Endothelial cell of umbilical vein (primary cell): ENCODE data around the gene C12orf42. TPM values are rescaled to one million over a fixed set of nuclear protein-coding genes. Genes with fewer than 3 reads are reported as not detected.

Experiments used
- BruUV-seq: library from RNA; stranded (reverse); fragments of 400-500 nt; replicated peaks from 2 replicates; lab custom pipeline; 2021; lab: Mats Ljungman, UMichigan
- CTCF ChIA-PET: fragments of 300-600, 350-600 bp; sonication (Branson Sonifier 250); formaldehyde crosslinking; loops from one replicate; lab custom pipeline; 2021; ENCODE audit warnings: antibody characterized with exemption, inconsistent platforms; lab: Charles Lee
- POLR2A ChIA-PET: fragments of 300-600, 350-600 bp; sonication (Branson Sonifier 250); formaldehyde crosslinking; loops from one replicate; lab custom pipeline; 2021; ENCODE audit warnings: antibody characterized with exemption, inconsistent platforms; lab: Charles Lee
- DNase-seq: peaks from one replicate; pipeline ENCODE4 v3.0.0-alpha.2; 2011; ENCODE audit warnings: low read depth, low spot score
- FAIRE-seq: peaks from 2 replicates; lab custom pipeline; 2011; peaks lifted over from hg19 to GRCh38; lab: Jason Lieb, UNC
- H2AFZ ChIP-seq: 2 replicates; pipeline ENCODE4 v1.6.0; 2012; ENCODE audit warnings: low read depth, low read length, control low read depth, inconsistent platforms
- H3K27ac ChIP-seq: 2 replicates; pipeline ENCODE4 v1.5.1; 2011; ENCODE audit warnings: low read depth, mild to moderate bottlenecking, control low read depth, low read length, moderate library complexity; ENCODE audit not compliant: insufficient read depth
- H3K27me3 ChIP-seq, 2 experiments: 2 replicates each; pipeline versions ENCODE4 v1.6.0 to v1.6.1; 2011; ENCODE audit warnings: low read length in 2 of 2, mixed read lengths in 1 of 2; ENCODE audit not compliant: control insufficient read depth in 2 of 2, insufficient read depth in 2 of 2
- H3K36me3 ChIP-seq, 2 experiments: 2 replicates in 1 of 2; 3 replicates in 1 of 2; pipeline ENCODE4 v1.5.1; 2011; ENCODE audit warnings: low read length in 2 of 2, mild to moderate bottlenecking in 1 of 2, moderate library complexity in 1 of 2; ENCODE audit not compliant: control insufficient read depth in 2 of 2, insufficient read depth in 2 of 2; ENCODE audit errors: extremely low read depth in 1 of 2
- H3K4me1 ChIP-seq: 3 replicates; pipeline ENCODE4 v1.5.1; 2011; ENCODE audit warnings: mild to moderate bottlenecking, low read length; ENCODE audit not compliant: control insufficient read depth, insufficient read depth; ENCODE audit errors: extremely low read depth
- H3K4me2 ChIP-seq: 2 replicates; pipeline ENCODE4 v1.6.1; 2011; ENCODE audit warnings: low read length, control low read depth, mixed read lengths; ENCODE audit not compliant: insufficient read depth
- H3K4me3 ChIP-seq, 3 experiments: fragments of 200-600 bp in 1 of 3; sonication (generic), shearing (Covaris generic) in 1 of 3; replicated peaks in 1 of 3; 2 replicates each; pipeline ENCODE4 v1.5.1; 2011 to 2016; ENCODE audit warnings: control low read depth in 3 of 3, low read length in 3 of 3, mild to moderate bottlenecking in 2 of 3, inconsistent platforms in 1 of 3, low read depth in 1 of 3, moderate library complexity in 1 of 3; ENCODE audit not compliant: insufficient read depth in 1 of 3
- H3K79me2 ChIP-seq: 2 replicates; pipeline ENCODE4 v1.6.0; 2012; ENCODE audit warnings: low read length, inconsistent platforms; ENCODE audit not compliant: control insufficient read depth, insufficient read depth
- H3K9ac ChIP-seq: replicated peaks from 2 replicates; pipeline ENCODE3; 2011; ENCODE audit warnings: low read length, control low read depth; ENCODE audit not compliant: insufficient read depth; ENCODE audit errors: extremely low read depth
- H3K9me1 ChIP-seq: replicated peaks from 3 replicates; pipeline ENCODE4 v1.6.0; 2011; ENCODE audit warnings: mild to moderate bottlenecking, low read length; ENCODE audit not compliant: control insufficient read depth, insufficient read depth; ENCODE audit errors: extremely low read depth
- H3K9me3 ChIP-seq: replicated peaks from 2 replicates; pipeline ENCODE4 v1.5.1; 2012; ENCODE audit warnings: low read length, inconsistent platforms; ENCODE audit not compliant: control insufficient read depth, insufficient read depth
- H4K20me1 ChIP-seq: replicated peaks from 2 replicates; pipeline ENCODE3; 2011; ENCODE audit warnings: mild to moderate bottlenecking, low read length; ENCODE audit not compliant: control insufficient read depth, insufficient read depth; ENCODE audit errors: extremely low read depth
- EZH2 ChIP-seq: IDR thresholded peaks from 2 replicates; pipeline ENCODE4 v1.6.1; 2012; ENCODE audit warnings: borderline replicate concordance, low read depth, mild to moderate bottlenecking, moderate library complexity, low read length, inconsistent platforms; ENCODE audit not compliant: severe bottlenecking
- FOS ChIP-seq: IDR thresholded peaks from 2 replicates; pipeline ENCODE4 v1.6.1; 2011; ENCODE audit warnings: mild to moderate bottlenecking, low read length, moderate library complexity, borderline replicate concordance; ENCODE audit not compliant: insufficient read depth
- GATA2 ChIP-seq: IDR thresholded peaks from 2 replicates; pipeline ENCODE4 v1.7.0; 2011; ENCODE audit warnings: low read depth, mild to moderate bottlenecking, moderate library complexity, mixed read lengths, low read length; ENCODE audit not compliant: insufficient read length, insufficient read depth
- JUN ChIP-seq: IDR thresholded peaks from 2 replicates; pipeline ENCODE4 v1.6.1; 2011; ENCODE audit warnings: borderline replicate concordance, low read depth; ENCODE audit not compliant: insufficient read length, insufficient read depth
- MYC ChIP-seq: IDR thresholded peaks from one replicate; pipeline ENCODE4 v1.6.1; 2011; ENCODE audit warnings: mild to moderate bottlenecking, low read depth, low read length
- POLR2A ChIP-seq: IDR thresholded peaks from 2 replicates; pipeline ENCODE4 v1.6.1; 2012; ENCODE audit warnings: low read depth, mild to moderate bottlenecking, control low read depth, low read length
- POLR2AphosphoS5 ChIP-seq: IDR thresholded peaks from 2 replicates; pipeline ENCODE4 v1.6.1; 2012; ENCODE audit warnings: low read depth, mild to moderate bottlenecking, control low read depth, low read length, moderate library complexity; ENCODE audit not compliant: insufficient read depth
- dilution Hi-C: fragments of 300-500 bp; cut with MboI; formaldehyde crosslinking; loops from one replicate; pipeline ENCODE4 v1.15.0; 2019; ENCODE audit warnings: low sequenced_read_pairs; ENCODE audit not compliant: extremely low pct_ligation_motif_present
- intact Hi-C: fragments of 100-400 bp; cut with micrococcal nuclease; formaldehyde crosslinking; loops from one replicate; pipeline ENCODE4 v1.10.0; 2022
- polyA plus RNA-seq, 4 experiments: library from polyadenylated mRNA; depleted of rRNA in 3 of 4; stranded (reverse) in 3 of 4; unstranded in 1 of 4; fragments of >200 nt; gene quantifications; 2 replicates each; pipeline versions ENCODE4 v1.2.1 to v1.2.3, GENCODE V29; 2011 to 2012; ENCODE audit warnings: missing spikeins in 1 of 4
- total RNA-seq: library from RNA; stranded (reverse); gene quantifications from 2 replicates; pipeline ENCODE4 v1.2.3, GENCODE V29; 2021
- TF ChIP-seq, protein P1 (sequence below), 2 donors: IDR thresholded peaks; 1 replicate in 1 of 2; 2 replicates in 1 of 2; pipeline ENCODE4 v1.5.1; 2011; ENCODE audit warnings: low read length in 2 of 2, mild to moderate bottlenecking in 2 of 2, moderate library complexity in 2 of 2, control low read depth in 1 of 2, inconsistent platforms in 1 of 2, low read depth in 1 of 2; ENCODE audit not compliant: insufficient read depth in 1 of 2; ENCODE audit errors: extremely low read depth in 1 of 2
- TF ChIP-seq, protein P2 (sequence below): IDR thresholded peaks from 2 replicates; pipeline ENCODE4 v1.6.1; 2011; ENCODE audit not compliant: insufficient read depth, insufficient read length

Gene C12orf42
- total and polyA plus RNA-seq, 2 donors (not counting 3 experiments of a cell fraction or from before 2014, with no cell fraction given), result not detected

DNA sequence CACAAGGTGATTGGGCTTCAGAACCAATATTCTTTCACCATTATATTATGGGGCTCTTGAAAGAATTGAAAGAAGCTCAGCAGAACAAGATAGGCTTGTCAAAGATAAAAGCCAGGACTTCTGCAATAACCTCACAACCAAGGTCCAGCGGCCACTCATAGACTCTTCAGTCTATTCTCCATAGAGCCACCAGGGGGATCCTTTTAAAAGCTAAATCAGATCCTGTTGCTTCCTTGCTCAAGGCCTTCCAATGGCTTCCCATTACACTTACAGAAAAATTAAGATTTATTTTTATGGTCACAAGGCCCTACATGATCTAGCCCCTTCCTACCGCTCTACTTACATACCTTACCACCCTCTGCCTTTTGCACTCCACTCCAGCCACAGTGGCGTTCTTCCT is 169.6 kb downstream of the C12orf42 start:
- Histone ChIP-seq H3K4me3 (no peak overlapping the region), H3K9me1 (no peaks in the 10 kb centered on the region), H3K27ac (no peak overlapping the region), H3K27me3 (no peaks in the 10 kb centered on the region), H3K36me3 (no peaks in the 10 kb centered on the region), H3K9ac (no peak overlapping the region), H4K20me1 (no peaks in the 10 kb centered on the region), H2AFZ (no peak overlapping the region), H3K4me1 (no peaks in the 10 kb centered on the region), H3K9me3 (peaks cover 7% of the 10 kb centered on the region), H3K79me2 (no peaks in the 10 kb centered on the region), H3K4me2 (no peak overlapping the region)
- CTCF ChIA-PET, result no interaction called here
- BruUV-seq, result no TSS peak
- FAIRE-seq (no peak), DNase-seq (no peak)
- TF ChIP-seq MYC, result no peak
- no peak for TF ChIP-seq GATA2
- TF ChIP-seq POLR2A, result no peak
- TF ChIP-seq, protein P1, sequence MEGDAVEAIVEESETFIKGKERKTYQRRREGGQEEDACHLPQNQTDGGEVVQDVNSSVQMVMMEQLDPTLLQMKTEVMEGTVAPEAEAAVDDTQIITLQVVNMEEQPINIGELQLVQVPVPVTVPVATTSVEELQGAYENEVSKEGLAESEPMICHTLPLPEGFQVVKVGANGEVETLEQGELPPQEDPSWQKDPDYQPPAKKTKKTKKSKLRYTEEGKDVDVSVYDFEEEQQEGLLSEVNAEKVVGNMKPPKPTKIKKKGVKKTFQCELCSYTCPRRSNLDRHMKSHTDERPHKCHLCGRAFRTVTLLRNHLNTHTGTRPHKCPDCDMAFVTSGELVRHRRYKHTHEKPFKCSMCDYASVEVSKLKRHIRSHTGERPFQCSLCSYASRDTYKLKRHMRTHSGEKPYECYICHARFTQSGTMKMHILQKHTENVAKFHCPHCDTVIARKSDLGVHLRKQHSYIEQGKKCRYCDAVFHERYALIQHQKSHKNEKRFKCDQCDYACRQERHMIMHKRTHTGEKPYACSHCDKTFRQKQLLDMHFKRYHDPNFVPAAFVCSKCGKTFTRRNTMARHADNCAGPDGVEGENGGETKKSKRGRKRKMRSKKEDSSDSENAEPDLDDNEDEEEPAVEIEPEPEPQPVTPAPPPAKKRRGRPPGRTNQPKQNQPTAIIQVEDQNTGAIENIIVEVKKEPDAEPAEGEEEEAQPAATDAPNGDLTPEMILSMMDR (IDR thresholded peaks at IDR 0.05; ENCODE audit: extremely low read depth in 1 of 2, insufficient read depth in 1 of 2, low read depth in 1 of 2, low read length in 2 of 2), result no peak
- TF ChIP-seq, protein P2, sequence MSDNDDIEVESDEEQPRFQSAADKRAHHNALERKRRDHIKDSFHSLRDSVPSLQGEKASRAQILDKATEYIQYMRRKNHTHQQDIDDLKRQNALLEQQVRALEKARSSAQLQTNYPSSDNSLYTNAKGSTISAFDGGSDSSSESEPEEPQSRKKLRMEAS, result no peak
- no peak for TF ChIP-seq JUN
- no peak for TF ChIP-seq EZH2
- TF ChIP-seq POLR2AphosphoS5, result no peak
- no peak for TF ChIP-seq FOS
- intact Hi-C loops (no loop called here), dilution Hi-C loops (no loop called here)
- POLR2A ChIA-PET, result no interaction called here
